HG03045 (cell line): Measurements from ENCODE around the gene TMEM17.

Experiments used
- ATAC-seq: cut with Tn5 transposase; IDR thresholded peaks from one replicate; pipeline ENCODE4 v1.9.1; 2021; ENCODE audit warnings: mild to moderate bottlenecking, moderate library complexity; ENCODE audit not compliant: unreplicated experiment

TMEM17 gene

GRCh38 chr2:62458206-62458641 is 47.8 kb downstream of the TMEM17 start:
- no peak for ATAC-seq

GRCh38 chr2:62457556-62457955 is 48.4 kb downstream of the TMEM17 start:
- ATAC-seq: no peak

DNA sequence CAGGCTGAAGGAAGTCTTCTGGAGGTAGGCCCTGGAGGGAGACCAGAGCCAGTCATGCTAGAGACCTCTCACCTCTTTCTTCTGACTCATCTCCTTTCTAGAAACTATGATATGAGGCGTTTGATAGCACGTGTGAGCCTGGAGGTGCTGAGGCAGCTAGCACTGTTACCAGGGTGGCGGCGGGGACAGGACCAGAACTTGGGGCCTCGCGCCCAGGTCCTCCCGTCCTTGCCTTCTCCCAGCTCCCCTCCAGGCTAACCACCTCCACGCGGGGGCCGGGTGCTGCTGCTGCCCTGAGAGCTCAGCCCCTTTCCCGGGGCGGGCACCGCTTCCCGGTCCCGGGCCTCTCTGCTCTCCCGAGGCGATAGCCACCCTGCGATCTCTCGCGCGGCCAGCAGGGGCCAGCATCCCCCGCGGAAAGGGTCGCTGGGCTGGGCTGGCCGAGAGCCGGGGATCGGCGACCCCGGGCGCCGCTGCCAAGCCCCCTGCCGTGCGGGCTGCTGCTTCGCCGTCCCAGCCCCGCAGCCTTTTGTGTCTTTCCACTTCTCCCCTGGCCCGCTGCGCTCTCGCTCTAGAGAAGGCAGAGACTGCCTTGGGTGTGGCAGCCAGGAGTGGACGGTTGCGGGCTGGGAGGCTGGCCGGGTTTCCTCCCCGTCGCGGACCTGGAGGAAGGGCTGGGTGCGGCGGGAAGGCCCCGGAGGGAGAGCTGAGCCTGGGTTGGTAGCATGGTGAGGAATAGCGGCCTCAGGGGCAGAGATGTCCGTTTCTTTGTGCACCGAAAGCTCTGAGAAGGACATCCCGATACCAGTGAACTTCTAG is 49.1 kb downstream of the TMEM17 start:
- peak; percentile 92 for ATAC-seq

DNA sequence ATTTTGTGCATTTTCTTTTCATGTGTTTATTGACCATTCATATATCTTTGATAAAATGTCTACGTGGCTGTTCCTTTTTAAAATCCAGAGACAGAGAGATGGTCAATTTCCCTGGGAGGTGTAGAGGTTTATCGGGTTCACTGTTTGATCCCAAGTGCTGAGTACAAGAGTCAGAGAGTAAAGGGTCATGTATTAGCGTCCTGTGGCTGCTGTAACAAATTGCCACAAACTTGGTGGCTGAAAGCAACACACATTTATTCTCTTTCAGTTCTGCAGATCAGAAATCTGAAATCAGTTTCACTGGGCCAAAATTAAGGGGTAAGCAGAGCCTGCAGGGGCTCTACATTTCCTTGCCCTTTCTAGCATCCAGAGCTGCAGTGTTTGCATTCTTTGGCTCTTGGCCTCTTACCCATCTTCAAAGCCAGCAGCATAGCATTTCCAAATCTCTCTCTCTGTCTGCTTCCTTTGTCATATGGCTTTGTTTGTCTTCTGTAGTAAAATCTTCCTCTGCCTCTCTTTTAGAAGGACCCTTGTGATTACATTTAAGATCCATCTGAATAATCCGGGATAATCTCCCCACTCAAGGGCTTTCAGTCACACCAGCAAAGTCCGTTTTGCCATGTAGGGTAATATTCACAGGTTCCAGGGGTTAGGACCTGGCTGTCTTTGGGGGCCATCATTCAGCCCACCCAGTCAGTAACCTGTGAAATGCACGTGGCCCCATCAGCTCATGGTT is 49.9 kb downstream of the TMEM17 start:
- ATAC-seq: no peak

GRCh38 chr2:62453955-62454354 is 52.0 kb downstream of the TMEM17 start:
- ATAC-seq: no peak

DNA sequence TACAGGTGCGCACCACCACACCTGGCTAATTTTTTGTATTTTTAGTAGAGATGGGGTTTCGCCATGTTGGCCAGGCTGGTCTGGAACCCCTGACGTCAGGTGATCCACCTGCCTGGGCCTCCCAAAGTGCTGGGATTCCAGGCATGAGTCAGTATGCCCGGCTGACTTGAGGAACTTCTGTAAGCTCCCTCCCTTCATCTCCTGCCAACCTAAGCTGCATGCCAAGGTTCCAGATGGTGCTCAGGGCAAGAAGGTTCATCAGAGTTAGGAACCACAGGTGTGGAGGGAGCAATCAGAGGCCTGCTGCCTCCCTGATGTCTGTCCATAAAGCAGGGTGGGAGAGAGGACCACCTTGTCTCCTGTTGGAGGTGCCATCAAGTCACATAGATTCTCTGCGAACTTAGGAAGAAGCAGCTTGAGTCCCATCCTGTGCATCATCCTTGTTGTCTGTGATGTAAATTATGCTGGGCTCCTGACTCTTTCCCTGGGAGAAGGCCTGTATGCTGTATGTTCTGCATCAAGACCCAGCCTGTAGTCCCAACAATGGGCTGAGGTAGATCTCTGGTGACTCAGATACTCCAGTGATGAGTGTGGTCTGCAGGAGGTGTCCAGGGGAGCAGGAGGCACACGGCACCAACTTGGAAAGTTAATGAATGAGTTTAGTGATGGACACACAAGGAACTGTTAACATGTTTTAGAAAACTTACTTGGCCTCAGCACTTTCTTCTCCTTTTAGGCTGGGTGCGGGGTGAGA is 53.1 kb downstream of the TMEM17 start:
- ATAC-seq: no peak

- ATAC-seq: no peak
Measured at GRCh38 chr2:62450716-62451191, 55.2 kb downstream of the TMEM17 start.
